ENCODE data around the gene ZDHHC20. TPM values are rescaled to one million over a fixed set of nuclear protein-coding genes. Genes with fewer than 3 reads are reported as not detected.

Gene ZDHHC20
- total and polyA plus RNA-seq, 2 of the 4 experiments (the other 2 are of a cell fraction) = 16.1 to 72.4 TPM

DNA sequence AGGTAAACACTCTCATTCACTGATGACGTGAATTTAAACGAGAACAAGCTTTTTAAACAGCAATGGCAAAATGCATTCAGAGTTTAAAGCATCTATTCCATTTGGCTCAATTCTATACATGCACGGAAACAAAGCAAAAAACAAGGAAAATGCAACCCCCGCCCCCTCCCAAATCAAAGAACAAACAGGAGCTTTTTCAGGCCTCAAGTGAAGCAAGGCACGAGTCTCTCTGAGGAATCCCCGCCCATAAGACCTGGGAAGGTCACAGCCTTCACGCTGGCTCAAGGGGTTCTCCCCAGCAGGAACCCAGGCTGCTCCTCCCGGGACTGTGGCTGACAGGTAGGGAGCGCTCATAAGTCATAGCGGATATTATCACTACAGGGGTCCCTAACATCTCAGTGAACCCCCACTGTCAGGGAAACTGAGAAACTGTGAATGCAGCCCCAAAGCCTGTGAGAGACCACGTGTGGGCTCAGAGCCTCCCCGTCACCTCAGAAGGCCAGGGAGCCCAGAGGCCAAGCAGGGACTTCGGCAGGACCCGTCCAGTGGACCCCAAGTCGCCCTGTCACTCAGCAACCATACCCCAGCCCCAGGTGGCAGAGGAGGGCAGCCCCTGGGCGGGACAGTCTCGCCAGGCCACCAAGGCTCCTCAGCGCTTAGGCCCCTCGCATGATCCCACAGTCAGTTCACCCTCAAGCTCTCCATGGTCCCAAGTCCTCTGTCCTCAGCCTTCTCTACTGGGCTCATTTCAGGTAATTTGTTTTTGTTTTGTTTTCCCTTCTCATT, 117.3 kb downstream of the ZDHHC20 start:
- in situ Hi-C loops (cut with MboI; ENCODE audit: low sequenced_read_pairs) = no loop called here
- Histone ChIP-seq H2BK120ac (ENCODE audit: low read depth, low read length) (no peak overlapping the region), H2BK20ac (ENCODE audit: low read depth, low read length) (no peak overlapping the region), H3K79me1 (ENCODE audit: low read depth in 1 of 2, low read length in 2 of 2) (no peaks in the 10 kb centered on the region), H4K8ac (ENCODE audit: low read depth in 2 of 2, low read length in 2 of 2) (no peak overlapping the region), H3K9ac (ENCODE audit: low read depth, low read length) (no peak overlapping the region), H3K56ac (ENCODE audit: extremely low read depth, insufficient read depth, low read length) (no peak overlapping the region), H2AFZ (replicated peaks; ENCODE audit: low read length, poor library complexity) (no peak overlapping the region), H4K20me1 (ENCODE audit: insufficient read depth, low read length) (no peaks in the 10 kb centered on the region), H2BK5ac (ENCODE audit: low read depth, low read length, poor library complexity, severe bottlenecking) (no peak overlapping the region), H3K27ac (ENCODE audit: insufficient read depth, low read length) (no peak overlapping the region), H2AK9ac (replicated peaks; ENCODE audit: low read depth, low read length, poor library complexity) (no peak overlapping the region), H4K5ac (ENCODE audit: low read depth, low read length) (no peak overlapping the region), H3K23ac (ENCODE audit: low read depth, low read length) (no peak overlapping the region), H3K18ac (ENCODE audit: low read depth, low read length) (no peak overlapping the region), H3K36me3 (ENCODE audit: control insufficient read depth, insufficient read depth, low read length) (no peaks in the 10 kb centered on the region), H3K4me1 (ENCODE audit: control insufficient read depth, insufficient read depth, low read length) (no peaks in the 10 kb centered on the region), H3K14ac (replicated peaks; ENCODE audit: low read depth, low read length) (no peak overlapping the region), H2BK15ac (ENCODE audit: low read depth, low read length) (no peak overlapping the region), H2AK5ac (ENCODE audit: low read depth, low read length) (no peak overlapping the region), H3K27me3 (ENCODE audit: control insufficient read depth, insufficient read depth, low read length) (peaks cover 13% of the 10 kb centered on the region), H3K4ac (ENCODE audit: low read depth, low read length) (no peak overlapping the region), H3K9me3 (ENCODE audit: control insufficient read depth, insufficient read depth, low read length) (no peaks in the 10 kb centered on the region), H3K4me3 (ENCODE audit: insufficient read depth, low read depth, low read length) (no peak overlapping the region), H3K9me1 (ENCODE audit: insufficient read depth, low read length) (no peaks in the 10 kb centered on the region), H4K91ac (ENCODE audit: insufficient read depth, low read depth, low read length) (no peak overlapping the region), H3K4me2 (ENCODE audit: low read depth, low read length) (no peak overlapping the region)
- WGBS, 2 experiments (ENCODE audit: extremely low coverage in 2 of 2, insufficient read length in 1 of 2) = 75% methylated on average over 6 of the region's 19 CpGs; no CpG with 5 or more reads in 1 of the 2 experiments
- no peak for DNase-seq
- no peak for TF ChIP-seq BHLHE40 (IDR thresholded peaks at IDR 0.05; ENCODE audit: low read depth, low read length)
- TF ChIP-seq RAD21 (IDR thresholded peaks at IDR 0.05; ENCODE audit: low read length) = no peak
- TF ChIP-seq MAFK (IDR thresholded peaks at IDR 0.05; ENCODE audit: low read depth, low read length) = no peak
- TF ChIP-seq FOS (IDR thresholded peaks at IDR 0.05; ENCODE audit: low read depth, low read length) = no peak
- no peak for TF ChIP-seq CEBPB (IDR thresholded peaks at IDR 0.05; ENCODE audit: low read depth, low read length)
- TF ChIP-seq NFE2L2 (IDR thresholded peaks at IDR 0.05; ENCODE audit: low read depth, low read length) = no peak
- TF ChIP-seq SMC3 (IDR thresholded peaks at IDR 0.05; ENCODE audit: low read depth, low read length) = no peak
- no peak for TF ChIP-seq RFX5 (IDR thresholded peaks at IDR 0.05; ENCODE audit: low read depth, low read length)
- TF ChIP-seq, protein P1, sequence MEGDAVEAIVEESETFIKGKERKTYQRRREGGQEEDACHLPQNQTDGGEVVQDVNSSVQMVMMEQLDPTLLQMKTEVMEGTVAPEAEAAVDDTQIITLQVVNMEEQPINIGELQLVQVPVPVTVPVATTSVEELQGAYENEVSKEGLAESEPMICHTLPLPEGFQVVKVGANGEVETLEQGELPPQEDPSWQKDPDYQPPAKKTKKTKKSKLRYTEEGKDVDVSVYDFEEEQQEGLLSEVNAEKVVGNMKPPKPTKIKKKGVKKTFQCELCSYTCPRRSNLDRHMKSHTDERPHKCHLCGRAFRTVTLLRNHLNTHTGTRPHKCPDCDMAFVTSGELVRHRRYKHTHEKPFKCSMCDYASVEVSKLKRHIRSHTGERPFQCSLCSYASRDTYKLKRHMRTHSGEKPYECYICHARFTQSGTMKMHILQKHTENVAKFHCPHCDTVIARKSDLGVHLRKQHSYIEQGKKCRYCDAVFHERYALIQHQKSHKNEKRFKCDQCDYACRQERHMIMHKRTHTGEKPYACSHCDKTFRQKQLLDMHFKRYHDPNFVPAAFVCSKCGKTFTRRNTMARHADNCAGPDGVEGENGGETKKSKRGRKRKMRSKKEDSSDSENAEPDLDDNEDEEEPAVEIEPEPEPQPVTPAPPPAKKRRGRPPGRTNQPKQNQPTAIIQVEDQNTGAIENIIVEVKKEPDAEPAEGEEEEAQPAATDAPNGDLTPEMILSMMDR (conservative IDR thresholded peaks at IDR 0.05; ENCODE audit: low read depth, low read length) = no peak
- TF ChIP-seq, protein P2, sequence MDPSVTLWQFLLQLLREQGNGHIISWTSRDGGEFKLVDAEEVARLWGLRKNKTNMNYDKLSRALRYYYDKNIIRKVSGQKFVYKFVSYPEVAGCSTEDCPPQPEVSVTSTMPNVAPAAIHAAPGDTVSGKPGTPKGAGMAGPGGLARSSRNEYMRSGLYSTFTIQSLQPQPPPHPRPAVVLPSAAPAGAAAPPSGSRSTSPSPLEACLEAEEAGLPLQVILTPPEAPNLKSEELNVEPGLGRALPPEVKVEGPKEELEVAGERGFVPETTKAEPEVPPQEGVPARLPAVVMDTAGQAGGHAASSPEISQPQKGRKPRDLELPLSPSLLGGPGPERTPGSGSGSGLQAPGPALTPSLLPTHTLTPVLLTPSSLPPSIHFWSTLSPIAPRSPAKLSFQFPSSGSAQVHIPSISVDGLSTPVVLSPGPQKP (IDR thresholded peaks at IDR 0.05; ENCODE audit: borderline replicate concordance, low read depth, low read length) = no peak
- TF ChIP-seq RCOR1 (IDR thresholded peaks at IDR 0.05; ENCODE audit: insufficient replicate concordance, low read length) = no peak
- TF ChIP-seq, protein P3, sequence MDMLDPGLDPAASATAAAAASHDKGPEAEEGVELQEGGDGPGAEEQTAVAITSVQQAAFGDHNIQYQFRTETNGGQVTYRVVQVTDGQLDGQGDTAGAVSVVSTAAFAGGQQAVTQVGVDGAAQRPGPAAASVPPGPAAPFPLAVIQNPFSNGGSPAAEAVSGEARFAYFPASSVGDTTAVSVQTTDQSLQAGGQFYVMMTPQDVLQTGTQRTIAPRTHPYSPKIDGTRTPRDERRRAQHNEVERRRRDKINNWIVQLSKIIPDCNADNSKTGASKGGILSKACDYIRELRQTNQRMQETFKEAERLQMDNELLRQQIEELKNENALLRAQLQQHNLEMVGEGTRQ (IDR thresholded peaks at IDR 0.05; ENCODE audit: low read depth, low read length) = no peak
- no peak for TF ChIP-seq MAZ (IDR thresholded peaks at IDR 0.05; ENCODE audit: borderline replicate concordance, low read depth, low read length)
- no peak for TF ChIP-seq MXI1 (IDR thresholded peaks at IDR 0.05; ENCODE audit: borderline replicate concordance, low read depth, low read length)
- TF ChIP-seq CHD1 (IDR thresholded peaks at IDR 0.05; ENCODE audit: low read depth, low read length) = no peak
- TF ChIP-seq POLR2A (IDR thresholded peaks at IDR 0.05; ENCODE audit: low read depth, low read length) = no peak
- dilution Hi-C loops (cut with HindIII; ENCODE audit: low sequenced_read_pairs, unreplicated experiment) = no loop called here
- intact Hi-C loops (cut with micrococcal nuclease) = no loop called here
- POLR2A ChIA-PET (ENCODE audit: unreplicated experiment) = no interaction called here
- ATAC-seq (ENCODE audit: low read depth) = no peak
- CTCF ChIA-PET = no interaction called here
- BruUV-seq (replicated peaks) = no TSS peak
